Measurements from ENCODE around the gene PDK4.

DNA sequence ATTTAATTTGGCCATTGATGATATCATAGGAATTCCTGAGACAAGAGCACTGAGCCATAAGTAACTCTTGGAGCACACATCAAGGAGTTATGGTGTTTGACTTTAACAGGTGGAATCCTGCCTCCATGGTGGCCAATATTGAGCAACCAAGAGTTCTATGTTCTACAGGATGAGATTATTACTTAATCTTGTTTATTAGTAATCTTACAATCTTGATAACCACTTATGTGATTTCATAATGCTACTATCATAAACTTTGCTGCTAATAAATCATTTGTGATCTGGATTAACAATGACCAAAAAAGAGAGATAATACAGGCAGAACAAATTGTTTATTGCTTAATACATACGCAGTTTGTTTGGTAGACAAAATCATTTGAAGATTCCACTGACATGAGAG, 27.5 kb upstream of the PDK4 start:
- TF ChIP-seq, protein P1, sequence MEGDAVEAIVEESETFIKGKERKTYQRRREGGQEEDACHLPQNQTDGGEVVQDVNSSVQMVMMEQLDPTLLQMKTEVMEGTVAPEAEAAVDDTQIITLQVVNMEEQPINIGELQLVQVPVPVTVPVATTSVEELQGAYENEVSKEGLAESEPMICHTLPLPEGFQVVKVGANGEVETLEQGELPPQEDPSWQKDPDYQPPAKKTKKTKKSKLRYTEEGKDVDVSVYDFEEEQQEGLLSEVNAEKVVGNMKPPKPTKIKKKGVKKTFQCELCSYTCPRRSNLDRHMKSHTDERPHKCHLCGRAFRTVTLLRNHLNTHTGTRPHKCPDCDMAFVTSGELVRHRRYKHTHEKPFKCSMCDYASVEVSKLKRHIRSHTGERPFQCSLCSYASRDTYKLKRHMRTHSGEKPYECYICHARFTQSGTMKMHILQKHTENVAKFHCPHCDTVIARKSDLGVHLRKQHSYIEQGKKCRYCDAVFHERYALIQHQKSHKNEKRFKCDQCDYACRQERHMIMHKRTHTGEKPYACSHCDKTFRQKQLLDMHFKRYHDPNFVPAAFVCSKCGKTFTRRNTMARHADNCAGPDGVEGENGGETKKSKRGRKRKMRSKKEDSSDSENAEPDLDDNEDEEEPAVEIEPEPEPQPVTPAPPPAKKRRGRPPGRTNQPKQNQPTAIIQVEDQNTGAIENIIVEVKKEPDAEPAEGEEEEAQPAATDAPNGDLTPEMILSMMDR (IDR thresholded peaks at IDR 0.05; ENCODE audit: borderline replicate concordance, extremely low read depth, low read length, poor library complexity, severe bottlenecking), result no peak
- TF ChIP-seq EZH2 (IDR thresholded peaks at IDR 0.05; ENCODE audit: borderline replicate concordance, low read depth, low read length, severe bottlenecking), result no peak
